Measurements from ENCODE around the gene TRIP13. TPM values are rescaled to one million over a fixed set of nuclear protein-coding genes. Genes with fewer than 3 reads are reported as not detected.

The TRIP13 gene
- total RNA-seq, 4 donors from 2014 or later: 1.1 to 1.7 (median 1.3) TPM; not detected in 1

DNA sequence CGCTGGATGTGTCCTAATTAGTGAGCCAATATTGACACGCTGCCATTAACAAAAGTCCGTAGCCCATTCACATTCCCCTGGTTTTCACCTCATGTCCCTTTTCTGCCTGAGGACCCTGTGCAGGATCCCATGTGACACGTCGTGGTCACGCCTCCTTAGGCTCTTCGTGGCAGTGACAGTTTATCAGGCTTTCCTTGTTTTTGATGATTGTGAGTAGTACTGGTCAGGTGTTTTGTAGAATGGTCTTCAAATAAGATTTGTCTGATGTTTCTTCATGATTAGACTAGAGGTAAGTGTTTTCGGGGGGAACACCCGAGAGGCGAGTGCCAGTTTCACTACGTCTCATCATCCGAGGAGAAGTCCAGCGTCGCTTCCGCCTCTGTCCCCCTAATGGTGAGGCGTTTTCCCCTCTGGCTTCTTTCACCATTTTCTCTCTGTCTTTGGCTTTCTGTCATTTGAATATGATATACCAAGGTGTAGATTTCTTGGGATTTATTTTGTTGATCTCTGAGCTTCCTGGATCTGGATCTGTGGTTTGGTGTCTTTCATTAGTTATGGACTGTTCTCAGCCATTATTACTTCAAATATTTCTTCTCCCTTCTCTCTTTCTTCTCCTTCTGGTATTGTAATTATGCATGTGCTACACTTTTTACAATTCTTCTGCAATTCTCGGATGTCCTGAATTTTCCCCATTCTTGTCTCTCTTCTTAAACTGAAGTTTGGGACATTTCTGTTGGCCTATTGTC lies 57.3 kb downstream of the TRIP13 start:
- TF ChIP-seq, protein P1, sequence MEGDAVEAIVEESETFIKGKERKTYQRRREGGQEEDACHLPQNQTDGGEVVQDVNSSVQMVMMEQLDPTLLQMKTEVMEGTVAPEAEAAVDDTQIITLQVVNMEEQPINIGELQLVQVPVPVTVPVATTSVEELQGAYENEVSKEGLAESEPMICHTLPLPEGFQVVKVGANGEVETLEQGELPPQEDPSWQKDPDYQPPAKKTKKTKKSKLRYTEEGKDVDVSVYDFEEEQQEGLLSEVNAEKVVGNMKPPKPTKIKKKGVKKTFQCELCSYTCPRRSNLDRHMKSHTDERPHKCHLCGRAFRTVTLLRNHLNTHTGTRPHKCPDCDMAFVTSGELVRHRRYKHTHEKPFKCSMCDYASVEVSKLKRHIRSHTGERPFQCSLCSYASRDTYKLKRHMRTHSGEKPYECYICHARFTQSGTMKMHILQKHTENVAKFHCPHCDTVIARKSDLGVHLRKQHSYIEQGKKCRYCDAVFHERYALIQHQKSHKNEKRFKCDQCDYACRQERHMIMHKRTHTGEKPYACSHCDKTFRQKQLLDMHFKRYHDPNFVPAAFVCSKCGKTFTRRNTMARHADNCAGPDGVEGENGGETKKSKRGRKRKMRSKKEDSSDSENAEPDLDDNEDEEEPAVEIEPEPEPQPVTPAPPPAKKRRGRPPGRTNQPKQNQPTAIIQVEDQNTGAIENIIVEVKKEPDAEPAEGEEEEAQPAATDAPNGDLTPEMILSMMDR (IDR thresholded peaks at IDR 0.05): no peak
- TF ChIP-seq POLR2A (IDR thresholded peaks at IDR 0.05): no peak
- no peak for DNase-seq
- Histone ChIP-seq H3K9me3 (no peaks in the 10 kb centered on the region), H3K27me3 (no peaks in the 10 kb centered on the region), H3K4me3 (replicated peaks in 1 of 3) (no peak overlapping the region), H3K27ac (no peak overlapping the region), H3K4me1 (no peaks in the 10 kb centered on the region), H3K36me3 (no peaks in the 10 kb centered on the region)
- 92 to 95% methylated on average over 17 of the region's 17 CpGs for WGBS, 2 donors
- intact Hi-C loops (cut with DNase I): no loop called here

- WGBS, 2 donors: 81 to 95% methylated on average over 6 to 14 of the region's 16 CpGs
- H3K4me3 ChIP-seq (replicated peaks in 1 of 3): no peak overlapping the region
- no peaks in the 10 kb centered on the region for H3K27me3 ChIP-seq
- H3K36me3 ChIP-seq: no peaks in the 10 kb centered on the region
- intact Hi-C loops (cut with DNase I): no loop called here
- no peak for DNase-seq
- no peaks in the 10 kb centered on the region for H3K9me3 ChIP-seq
- H3K27ac ChIP-seq: no peak overlapping the region
- H3K4me1 ChIP-seq: peaks cover 0 to 2% of the 10 kb centered on the region in 2 donors
- no peak for TF ChIP-seq POLR2A (IDR thresholded peaks at IDR 0.05)
- TF ChIP-seq, protein P1 (IDR thresholded peaks at IDR 0.05): no peak
These were observed 59.4 kb downstream of the TRIP13 start for GRCh38 chr5:951940-952596.

- Histone ChIP-seq H3K27ac (no peak overlapping the region), H3K27me3 (no peaks in the 10 kb centered on the region), H3K4me1 (peaks cover 0 to 8% of the 10 kb centered on the region in 2 donors), H3K9me3 (no peaks in the 10 kb centered on the region), H3K4me3 (replicated peaks in 1 of 3) (no peak overlapping the region), H3K36me3 (no peaks in the 10 kb centered on the region)
- no peak for DNase-seq
- WGBS, 2 donors: 73 to 86% methylated on average over 8 to 13 of the region's 13 CpGs
- no peak for TF ChIP-seq POLR2A (IDR thresholded peaks at IDR 0.05)
- intact Hi-C loops (cut with DNase I): no loop called here
These were observed 60.0 kb downstream of the TRIP13 start for GRCh38 chr5:952597-953271.

DNA sequence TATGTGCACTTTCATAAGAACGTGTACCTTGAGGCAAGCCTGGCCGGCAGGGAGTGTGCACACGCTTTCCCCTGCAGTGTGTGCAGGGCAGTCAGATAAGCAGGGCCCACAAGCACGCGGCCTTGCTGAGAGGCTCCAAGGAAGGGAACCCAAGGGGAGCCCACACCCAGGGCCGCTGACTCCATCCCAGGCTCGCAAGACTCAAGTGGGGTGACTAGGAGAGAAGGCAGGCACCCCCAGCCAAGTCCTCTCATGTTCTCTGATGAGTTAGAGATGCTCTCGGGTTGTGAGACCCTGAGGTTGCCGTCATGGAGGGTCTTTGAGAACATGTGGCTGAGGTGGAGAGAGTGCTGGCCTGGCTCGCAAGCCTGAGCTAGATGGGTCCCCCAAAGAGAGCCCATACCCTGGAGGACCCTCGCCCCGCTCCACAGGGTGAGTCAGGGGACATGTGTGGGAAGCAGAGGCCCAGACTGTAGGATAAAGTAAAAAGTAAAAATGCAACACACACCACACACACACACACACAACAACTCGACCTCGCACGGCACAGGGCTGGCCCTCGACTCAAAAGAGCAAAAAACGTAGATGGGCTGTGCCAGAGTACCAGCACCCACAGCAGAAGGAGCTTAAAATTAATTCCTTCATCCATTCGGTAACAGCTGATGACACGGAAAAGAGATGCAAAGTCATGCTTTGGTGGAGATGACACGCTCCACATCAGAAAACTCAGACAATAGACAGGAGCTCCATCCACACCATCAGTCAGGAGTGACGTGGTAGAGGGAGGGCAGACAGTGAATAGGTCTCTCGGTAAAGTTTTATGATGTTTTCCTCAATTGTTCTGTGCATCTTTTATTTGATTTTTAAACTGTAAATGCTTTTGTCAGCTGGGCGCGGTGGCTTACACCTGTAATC lies 61.1 kb downstream of the TRIP13 start:
- Histone ChIP-seq H3K4me1 (peaks cover 0 to 8% of the 10 kb centered on the region in 2 donors), H3K9me3 (no peaks in the 10 kb centered on the region), H3K27me3 (no peaks in the 10 kb centered on the region), H3K27ac (no peak overlapping the region), H3K36me3 (no peaks in the 10 kb centered on the region), H3K4me3 (replicated peaks in 1 of 3) (no peak overlapping the region)
- intact Hi-C loops (cut with DNase I): no loop called here
- DNase-seq: no peak
- WGBS, 2 donors: 85 to 90% methylated on average over 22 of the region's 24 CpGs
- TF ChIP-seq, protein P1 (IDR thresholded peaks at IDR 0.05): no peak

All from thyroid gland (tissue), 4 donors.